Transverse colon (tissue), 4 donors: ENCODE measurements around the gene CLIP1. TPM values are rescaled to one million over a fixed set of nuclear protein-coding genes. Genes with fewer than 3 reads are reported as not detected.
A peak's percentile ranks its signal among the peaks of the same experiment; 100 is the strongest.
"Not testable (repeated sequence)": the region's sequence is repeated elsewhere in the genome, so short reads cannot be mapped to it uniquely, and the experiment has no call there.

Source experiments
- DNase-seq: peaks from one replicate; pipeline ENCODE4 v3.0.0-alpha.2; 2019
- H3K27ac ChIP-seq, 4 donors: fragments of 200-600 bp; sonication (generic); 2 replicates each; pipeline ENCODE4 v1.5.1; 2016 to 2018; ENCODE audit warnings: inconsistent platforms in 4 of 4
- H3K27me3 ChIP-seq: fragments of 200-600 bp; sonication (generic); 2 replicates; pipeline ENCODE4 v1.5.1; 2017; ENCODE audit warnings: inconsistent platforms
- H3K36me3 ChIP-seq, 4 donors: fragments of 200-600 bp; sonication (generic); 2 replicates each; pipeline ENCODE4 v1.5.1; 2017 to 2019; ENCODE audit warnings: inconsistent platforms in 4 of 4
- H3K4me1 ChIP-seq, 4 donors: fragments of 200-600 bp; sonication (generic); 2 replicates each; pipeline ENCODE4 v1.5.1; 2017 to 2020; ENCODE audit warnings: inconsistent platforms in 4 of 4
- H3K4me3 ChIP-seq, 4 donors: fragments of 200-600 bp; sonication (generic); 1 replicate in 1 of 4; 2 replicates in 3 of 4; pipeline versions ENCODE4 v1.5.1 to v1.6.1; 2017 to 2019; ENCODE audit warnings: inconsistent platforms in 4 of 4
- H3K9me3 ChIP-seq, 2 donors: fragments of 200-600 bp; sonication (generic); 2 replicates each; pipeline ENCODE4 v1.5.1; 2017 to 2019; ENCODE audit warnings: inconsistent platforms in 2 of 2
- EP300 ChIP-seq: sonication (generic); formaldehyde crosslinking; IDR thresholded peaks from one replicate; pipeline ENCODE4 v1.6.1; 2017; ENCODE audit warnings: antibody characterized with exemption, low read depth
- POLR2A ChIP-seq: fragments of 450-650 bp; IDR thresholded peaks from one replicate; pipeline ENCODE4 v1.6.1; 2016; ENCODE audit warnings: antibody characterized with exemption, mild to moderate bottlenecking, moderate library complexity
- POLR2AphosphoS5 ChIP-seq, 3 donors: sonication (generic); formaldehyde crosslinking; IDR thresholded peaks; one replicate each; pipeline ENCODE4 v1.6.1; 2016; ENCODE audit warnings: antibody characterized with exemption in 3 of 3
- WGBS, 2 donors: methylation state at CpG; one replicate each; pipeline ENCODE4 v1.1.5; 2018; ENCODE audit warnings: low coverage in 1 of 2; 5-methylcytosine and 5-hydroxymethylcytosine counted together
- in situ Hi-C, 4 donors: fragments of 200-750 bp; cut with MboI; loops; one replicate each; pipeline versions ENCODE4 v1.15.0 to v1.15.1; 2017; ENCODE audit warnings: low sequenced_read_pairs in 3 of 4, low pct_ligation_motif_present in 1 of 4, low pct_unique_long_range_greater_than_20kb in 1 of 4
- intact Hi-C: fragments of 100-400 bp; cut with DNase I; formaldehyde crosslinking; loops from one replicate; pipeline ENCODE4 v1.15.1; 2023; ENCODE audit warnings: low total_unique reads
- total RNA-seq, 4 donors: library from RNA; depleted of rRNA; stranded (reverse); fragments of >200 nt; gene quantifications; one replicate each; pipeline ENCODE4 v1.1.0, GENCODE V29; 2016
- TF ChIP-seq, protein P1 (sequence below), 5 experiments: fragments of 200-600 bp in 3 of 5; fragments of 450-650 bp in 2 of 5; sonication (generic) in 3 of 5; IDR thresholded peaks; 1 replicate in 2 of 5; 2 replicates in 3 of 5; pipeline ENCODE4 v1.5.1; 2016 to 2017; ENCODE audit warnings: antibody characterized with exemption in 5 of 5, inconsistent platforms in 3 of 5, mild to moderate bottlenecking in 2 of 5, moderate library complexity in 1 of 5

CLIP1 gene
- total RNA-seq, 4 donors from 2014 or later: 49.2 to 111 (median 88.6) TPM

DNA sequence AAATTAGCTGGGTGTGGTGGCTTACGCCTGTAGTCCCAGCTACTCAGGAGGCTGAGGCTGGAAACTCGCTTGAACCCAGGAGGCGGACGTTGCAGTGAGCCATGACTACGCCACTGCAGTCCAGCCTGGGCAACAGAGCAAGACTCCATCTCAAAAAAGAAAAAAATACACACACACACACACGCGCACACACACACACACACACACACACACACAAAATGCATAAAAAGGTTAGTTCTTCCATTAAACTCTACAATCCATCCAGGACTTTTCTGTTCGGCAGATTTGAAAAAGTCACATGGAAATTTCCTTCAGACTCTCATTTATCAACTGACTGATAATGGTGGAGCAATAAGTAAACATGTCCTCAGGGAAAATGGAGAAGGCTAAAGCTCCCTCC lies 147.0 kb downstream of the CLIP1 start:
- Histone ChIP-seq H3K27me3 (no peaks in the 10 kb centered on the region), H3K9me3 (no peaks in the 10 kb centered on the region), H3K36me3 (peaks cover 0 to 27% (median 12%) of the 10 kb centered on the region in 4 donors), H3K27ac (no peak overlapping the region), H3K4me3 (no peak overlapping the region), H3K4me1 (no peaks in the 10 kb centered on the region)
- TF ChIP-seq POLR2AphosphoS5 (IDR thresholded peaks at IDR 0.05) (no peak), EP300 (no peak), POLR2A (no peak)
- TF ChIP-seq, protein P1, sequence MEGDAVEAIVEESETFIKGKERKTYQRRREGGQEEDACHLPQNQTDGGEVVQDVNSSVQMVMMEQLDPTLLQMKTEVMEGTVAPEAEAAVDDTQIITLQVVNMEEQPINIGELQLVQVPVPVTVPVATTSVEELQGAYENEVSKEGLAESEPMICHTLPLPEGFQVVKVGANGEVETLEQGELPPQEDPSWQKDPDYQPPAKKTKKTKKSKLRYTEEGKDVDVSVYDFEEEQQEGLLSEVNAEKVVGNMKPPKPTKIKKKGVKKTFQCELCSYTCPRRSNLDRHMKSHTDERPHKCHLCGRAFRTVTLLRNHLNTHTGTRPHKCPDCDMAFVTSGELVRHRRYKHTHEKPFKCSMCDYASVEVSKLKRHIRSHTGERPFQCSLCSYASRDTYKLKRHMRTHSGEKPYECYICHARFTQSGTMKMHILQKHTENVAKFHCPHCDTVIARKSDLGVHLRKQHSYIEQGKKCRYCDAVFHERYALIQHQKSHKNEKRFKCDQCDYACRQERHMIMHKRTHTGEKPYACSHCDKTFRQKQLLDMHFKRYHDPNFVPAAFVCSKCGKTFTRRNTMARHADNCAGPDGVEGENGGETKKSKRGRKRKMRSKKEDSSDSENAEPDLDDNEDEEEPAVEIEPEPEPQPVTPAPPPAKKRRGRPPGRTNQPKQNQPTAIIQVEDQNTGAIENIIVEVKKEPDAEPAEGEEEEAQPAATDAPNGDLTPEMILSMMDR (IDR thresholded peaks at IDR 0.05): no peak
- 90 to 94% methylated on average over 6 to 8 of the region's 8 CpGs for WGBS, 2 donors
- intact Hi-C loops: no loop called here
- in situ Hi-C loops: no loop called here
- DNase-seq: no peak

GRCh38 chr12:122266230-122266901 lies 156.1 kb downstream of the CLIP1 start, which contains the start of gene VPS33A:
Gene VPS33A, minus strand, starts transcription at chr12:122266494. Its CDS starts 86 bp downstream, at chr12:122266408.
- H3K36me3 ChIP-seq: peaks cover 0 to 11% (median 5%) of the 10 kb centered on the region in 4 donors
- intact Hi-C loops (no loop called here), in situ Hi-C loops (no loop called here)
- peak; percentile 97 for DNase-seq
- peaks cover 0 to 20% (median 13%) of the 10 kb centered on the region in 4 donors for H3K4me1 ChIP-seq
- 1 to 2% methylated on average over 6 to 40 of the region's 56 CpGs for WGBS, 2 donors
- H3K27ac ChIP-seq: peak within 1 kb of the TSS; percentile 88 to 95 (median 90)
- TF ChIP-seq POLR2AphosphoS5 (IDR thresholded peaks at IDR 0.05) (peak; percentile 84 to 91 (median 89)), EP300 (peak; percentile 46), POLR2A (peak; percentile 66)
- TF ChIP-seq, protein P1 (IDR thresholded peaks at IDR 0.05): peak in 1 of 5 experiments; percentile 7
- H3K9me3 ChIP-seq: no peaks in the 10 kb centered on the region
- peak within 1 kb of the TSS; percentile 66 to 92 (median 72) for H3K4me3 ChIP-seq
- H3K27me3 ChIP-seq: no peaks in the 10 kb centered on the region

GRCh38 chr12:122265886-122266229 lies 156.6 kb downstream of the CLIP1 start:
- Histone ChIP-seq H3K36me3 (peaks cover 0 to 16% (median 8%) of the 10 kb centered on the region in 4 donors), H3K27ac (peak overlapping the region; percentile 88 to 95 (median 90)), H3K4me3 (peak overlapping the region; percentile 66 to 92 (median 72)), H3K4me1 (peaks cover 0 to 20% (median 13%) of the 10 kb centered on the region in 4 donors), H3K27me3 (no peaks in the 10 kb centered on the region), H3K9me3 (no peaks in the 10 kb centered on the region)
- WGBS, 2 donors: 1% methylated on average over 17 of the region's 17 CpGs; no CpG with 5 or more reads in 1 of the 2 donors
- TF ChIP-seq POLR2A (no peak), POLR2AphosphoS5 (IDR thresholded peaks at IDR 0.05) (no peak), EP300 (no peak)
- TF ChIP-seq, protein P1 (IDR thresholded peaks at IDR 0.05): no peak
- in situ Hi-C loops (no loop called here), intact Hi-C loops (no loop called here)
- peak; percentile 50 for DNase-seq

GRCh38 chr12:122265476-122265875 lies 157.0 kb downstream of the CLIP1 start:
- Histone ChIP-seq H3K36me3 (peaks cover 0 to 20% (median 9%) of the 10 kb centered on the region in 4 donors), H3K4me1 (peaks cover 0 to 20% (median 13%) of the 10 kb centered on the region in 4 donors), H3K9me3 (no peaks in the 10 kb centered on the region), H3K27me3 (no peaks in the 10 kb centered on the region), H3K27ac (peak overlapping the region; percentile 88 to 95 (median 90)), H3K4me3 (peak overlapping the region; percentile 66 to 92 (median 72))
- no peak for TF ChIP-seq POLR2AphosphoS5 (IDR thresholded peaks at IDR 0.05)
- TF ChIP-seq, protein P1 (IDR thresholded peaks at IDR 0.05): no peak
- TF ChIP-seq EP300: no peak
- no peak for TF ChIP-seq POLR2A
- no peak for DNase-seq
- in situ Hi-C loops (no loop called here), intact Hi-C loops (no loop called here)
- 0 to 22% methylated on average over 1 of the region's 1 CpG for WGBS, 2 donors

- Histone ChIP-seq H3K36me3 (peaks cover 0 to 46% (median 22%) of the 10 kb centered on the region in 4 donors), H3K4me1 (peaks cover 0 to 12% (median 9%) of the 10 kb centered on the region in 4 donors)
- H3K4me3 ChIP-seq, H3K9me3 ChIP-seq, DNase-seq, H3K27ac ChIP-seq, in situ Hi-C loops, H3K27me3 ChIP-seq, intact Hi-C loops: not testable (repeated sequence)
- WGBS, 2 donors: 88 to 100% methylated on average over 7 to 14 of the region's 14 CpGs
These were observed 161.7 kb downstream of the CLIP1 start for GRCh38 chr12:122260735-122261134.

DNA sequence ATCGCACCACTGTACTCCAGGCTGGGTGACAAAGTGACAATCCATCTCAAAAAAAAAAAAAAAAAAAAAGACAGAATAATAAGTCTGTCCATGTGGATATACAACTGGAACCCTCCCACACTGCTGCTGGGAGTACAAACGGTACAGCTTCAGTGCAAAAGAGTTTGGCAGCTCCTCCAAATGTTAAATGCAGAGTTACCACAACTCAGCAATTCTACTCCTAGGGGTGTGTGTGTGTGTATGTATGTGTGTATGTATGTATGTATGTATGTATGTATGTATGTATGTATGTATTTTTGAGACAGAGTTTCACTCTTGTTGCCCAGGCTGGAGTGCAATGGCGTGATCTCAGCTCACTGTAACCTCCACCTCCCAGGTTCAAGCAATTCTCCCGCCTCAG lies 163.5 kb downstream of the CLIP1 start:
- DNase-seq, in situ Hi-C loops, intact Hi-C loops, H3K4me1 ChIP-seq, H3K4me3 ChIP-seq, H3K27ac ChIP-seq, H3K9me3 ChIP-seq, H3K27me3 ChIP-seq: not testable (repeated sequence)
- peaks cover 0 to 46% (median 22%) of the 10 kb centered on the region in 4 donors for H3K36me3 ChIP-seq
- WGBS, 2 donors: 94% methylated on average over 2 to 4 of the region's 4 CpGs
